Right renal pelvis (tissue), 4 donors: ENCODE data around the gene TCF12. TPM values are rescaled to one million over a fixed set of nuclear protein-coding genes. Genes with fewer than 3 reads are reported as not detected.

Experiments used
- DNase-seq, 4 donors: peaks; one replicate each; pipeline ENCODE4 v3.0.0-alpha.2; 2013; ENCODE audit warnings: low read depth in 4 of 4, low spot score in 3 of 4, missing footprints in 1 of 4
- polyA plus RNA-seq, 4 donors: library from polyadenylated mRNA; unstranded; fragments of 120-200 nt; gene quantifications; one replicate each; pipeline ENCODE4 v1.2.1, GENCODE V29; 2013; ENCODE audit not compliant: insufficient read length in 4 of 4

TCF12 gene
- polyA plus RNA-seq, 4 donors, result 138 to 207 (median 199) TPM

- DNase-seq, result no peak
Observed at GRCh38 chr15:57281321-57281720, 362.9 kb downstream of the TCF12 start.

GRCh38 chr15:57282686-57283085 is 364.2 kb downstream of the TCF12 start:
- DNase-seq, result no peak

GRCh38 chr15:57283774-57284503 is 365.5 kb downstream of the TCF12 start:
- no peak for DNase-seq

- DNase-seq, result no peak
Observed at GRCh38 chr15:57284535-57284934, 366.1 kb downstream of the TCF12 start.

GRCh38 chr15:57285386-57285785 is 366.9 kb downstream of the TCF12 start:
- DNase-seq, result no peak

- DNase-seq, result no peak
Observed at GRCh38 chr15:57286446-57287122, 368.1 kb downstream of the TCF12 start.

GRCh38 chr15:57287123-57287521 is 368.7 kb downstream of the TCF12 start:
- no peak for DNase-seq

GRCh38 chr15:57288926-57289580 is 370.6 kb downstream of the TCF12 start:
- DNase-seq, result no peak

- no peak for DNase-seq
Observed at GRCh38 chr15:57290187-57290586, 371.7 kb downstream of the TCF12 start.

- DNase-seq, result no peak
Observed at GRCh38 chr15:57290826-57291225, 372.4 kb downstream of the TCF12 start.

GRCh38 chr15:57296473-57297162 is 378.2 kb downstream of the TCF12 start:
- DNase-seq, result no peak

- DNase-seq, result no peak
Observed at GRCh38 chr15:57297163-57297593, 378.7 kb downstream of the TCF12 start.

- no peak for DNase-seq
Observed at GRCh38 chr15:57297630-57298029, 379.2 kb downstream of the TCF12 start.

- DNase-seq, result no peak
Observed at GRCh38 chr15:57298204-57298603, 379.8 kb downstream of the TCF12 start.

- DNase-seq, result no peak
Observed at GRCh38 chr15:57298843-57299550, 380.6 kb downstream of the TCF12 start.

- DNase-seq, result no peak
Observed at GRCh38 chr15:57301307-57301706, 382.9 kb downstream of the TCF12 start.

GRCh38 chr15:57302640-57303257 is 384.3 kb downstream of the TCF12 start:
- DNase-seq, result no peak

- no peak for DNase-seq
Observed at GRCh38 chr15:57305009-57305408, 386.6 kb downstream of the TCF12 start.

- DNase-seq, result peak in 3 of 4 donors; percentile 44 to 71 (median 67)
Observed at GRCh38 chr15:57306161-57306943, 387.9 kb downstream of the TCF12 start.
